ENCODE results near the gene STIL.
A peak's percentile ranks its signal among the peaks of the same experiment; 100 is the strongest.

Gene STIL

DNA sequence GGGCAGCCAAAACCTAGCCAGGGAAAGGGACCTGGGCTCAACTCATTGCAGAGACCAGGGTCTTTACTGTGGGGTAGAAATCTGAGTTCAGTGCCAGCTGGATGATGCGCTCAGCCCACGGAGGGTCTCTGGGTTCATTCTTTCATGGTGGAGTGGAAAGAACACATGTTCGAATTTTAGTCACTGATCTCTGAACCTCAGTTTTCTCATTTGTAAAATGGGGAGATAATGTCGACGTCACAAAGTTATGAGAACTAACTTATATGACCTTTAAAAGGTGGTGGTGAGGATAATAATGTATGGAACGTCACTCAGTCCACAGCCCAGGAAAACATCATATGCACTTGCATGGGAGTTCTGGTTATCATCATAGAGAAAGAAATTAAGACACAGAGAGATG is 80.8 kb downstream of the STIL start:
- TF ChIP-seq CTCF (IDR thresholded peaks at IDR 0.05), result no peak
- Mint-ChIP-seq H3K36me3 (ENCODE audit: low read depth) (no peaks in the 10 kb centered on the region), H3K4me1 (peaks cover 23% of the 10 kb centered on the region), H3K27ac (no peak overlapping the region), H3K4me3 (no peak overlapping the region), H3K27me3 (ENCODE audit: low read depth, poor library complexity) (peaks cover 97% of the 10 kb centered on the region), H3K9me3 (no peaks in the 10 kb centered on the region)
- DNase-seq, result no peak

DNA sequence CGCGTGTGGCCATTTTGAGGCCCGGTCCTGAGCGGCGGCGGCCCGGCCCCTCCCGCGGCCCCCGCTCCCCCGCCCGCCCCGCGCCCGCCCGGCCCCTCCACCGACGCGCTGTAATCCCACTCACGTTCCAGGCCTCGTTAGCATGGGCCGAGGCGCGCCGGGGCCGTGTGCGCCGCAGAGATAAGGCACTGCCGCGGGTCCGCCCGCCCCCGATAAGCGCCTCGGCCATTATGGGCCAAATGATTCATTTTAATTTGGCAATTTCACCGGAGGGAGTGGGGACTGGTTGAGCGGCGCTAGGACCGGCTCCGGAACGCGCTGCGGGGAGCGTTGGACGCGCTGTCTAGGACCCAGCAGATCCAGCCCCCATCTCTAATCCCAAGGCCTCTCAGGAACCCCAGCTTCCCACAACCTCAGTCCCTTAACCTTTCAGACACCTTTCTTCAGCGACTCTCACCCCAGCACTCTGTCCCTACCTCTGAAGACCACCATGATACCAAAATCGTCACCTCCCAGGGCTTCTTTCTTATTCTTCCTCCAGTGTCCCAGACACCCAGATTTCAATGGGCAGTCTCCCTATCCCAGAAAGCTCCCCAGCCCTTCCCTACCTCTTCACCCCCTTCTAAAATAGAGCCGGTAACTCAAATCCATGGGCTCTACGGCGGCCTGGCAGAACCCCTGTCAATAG is 81.6 kb downstream of the STIL start, which contains the start of gene TAL1:
Gene TAL1, minus strand, starts transcription at position 39 of the 688 bp plus-strand sequence. CDS start 6,337 bp downstream, outside the sequence.
- Mint-ChIP-seq H3K4me1 (peaks cover 23% of the 10 kb centered on the region), H3K27ac (peak within 1 kb of the TSS; percentile 66), H3K4me3 (peak within 1 kb of the TSS; percentile 72), H3K9me3 (no peaks in the 10 kb centered on the region), H3K36me3 (ENCODE audit: low read depth) (no peaks in the 10 kb centered on the region), H3K27me3 (ENCODE audit: low read depth, poor library complexity) (peaks cover 100% of the 10 kb centered on the region)
- no peak for TF ChIP-seq CTCF (IDR thresholded peaks at IDR 0.05)
- peak; percentile 36 for DNase-seq

GRCh38 chr1:47231301-47232186 is 82.4 kb downstream of the STIL start:
- DNase-seq, result peak; percentile 37
- TF ChIP-seq CTCF (IDR thresholded peaks at IDR 0.05), result no peak
- H3K9me3 Mint-ChIP-seq, result no peaks in the 10 kb centered on the region
- peak overlapping the region; percentile 66 for H3K27ac Mint-ChIP-seq
- H3K36me3 Mint-ChIP-seq (ENCODE audit: low read depth), result no peaks in the 10 kb centered on the region
- H3K27me3 Mint-ChIP-seq (ENCODE audit: low read depth, poor library complexity), result peaks cover 100% of the 10 kb centered on the region
- peak overlapping the region; percentile 69 for H3K4me3 Mint-ChIP-seq
- H3K4me1 Mint-ChIP-seq, result peaks cover 23% of the 10 kb centered on the region

DNA sequence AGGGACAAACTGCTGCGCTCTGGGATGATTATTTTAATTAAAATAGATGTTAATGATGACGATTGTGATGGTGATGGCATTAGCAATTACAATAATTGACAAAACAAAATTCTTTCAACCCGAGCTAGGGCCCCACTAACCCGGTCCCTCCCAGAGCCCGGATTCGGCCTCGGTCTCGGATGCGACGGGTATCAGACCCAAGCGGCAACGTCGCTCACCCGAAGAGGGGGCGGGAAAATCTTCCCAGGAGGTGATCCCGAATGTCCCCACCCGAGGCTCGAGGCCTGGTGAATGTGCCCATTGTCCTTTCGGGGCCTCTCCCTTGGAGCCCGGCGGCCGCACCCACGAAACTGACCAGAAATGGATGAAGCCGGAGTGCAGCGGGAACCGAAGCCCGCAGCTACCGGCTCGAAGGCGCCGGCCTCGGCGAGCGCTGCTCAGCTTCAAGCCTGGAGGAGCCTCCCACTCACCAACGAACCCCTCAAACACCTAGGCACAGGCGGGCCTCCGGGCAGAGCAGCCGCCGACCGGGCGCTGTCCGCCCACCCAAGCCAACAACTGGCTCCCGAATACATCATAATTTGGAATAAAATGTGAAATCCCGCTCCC is 83.2 kb downstream of the STIL start:
- DNase-seq, result peak; percentile 33
- no peak overlapping the region for H3K4me3 Mint-ChIP-seq
- peaks cover 100% of the 10 kb centered on the region for H3K27me3 Mint-ChIP-seq (ENCODE audit: low read depth, poor library complexity)
- peaks cover 29% of the 10 kb centered on the region for H3K4me1 Mint-ChIP-seq
- no peaks in the 10 kb centered on the region for H3K9me3 Mint-ChIP-seq
- no peak for TF ChIP-seq CTCF (IDR thresholded peaks at IDR 0.05)
- H3K36me3 Mint-ChIP-seq (ENCODE audit: low read depth), result no peaks in the 10 kb centered on the region
- H3K27ac Mint-ChIP-seq, result no peak overlapping the region

- DNase-seq, result no peak
- H3K4me3 Mint-ChIP-seq, result no peak overlapping the region
- no peaks in the 10 kb centered on the region for H3K36me3 Mint-ChIP-seq (ENCODE audit: low read depth)
- no peaks in the 10 kb centered on the region for H3K9me3 Mint-ChIP-seq
- H3K27ac Mint-ChIP-seq, result no peak overlapping the region
- TF ChIP-seq CTCF (IDR thresholded peaks at IDR 0.05), result no peak
- peaks cover 96% of the 10 kb centered on the region for H3K27me3 Mint-ChIP-seq (ENCODE audit: low read depth, poor library complexity)
- H3K4me1 Mint-ChIP-seq, result peaks cover 31% of the 10 kb centered on the region
Observed at GRCh38 chr1:47229886-47230691, 83.9 kb downstream of the STIL start.
